NCI-H2196 treated with DMSO at 0.1 percent for 48 hours (cell line): Measurements from ENCODE around the gene BCL2A1.
"Not testable (repeated sequence)": the region's sequence is repeated elsewhere in the genome, so short reads cannot be mapped to it uniquely, and the experiment has no call there.

Source experiments
- DNase-seq: peaks from one replicate; lab custom pipeline; 2025; ENCODE audit not compliant: unreplicated experiment; lab: John Stamatoyannopoulos, UW

Gene BCL2A1

GRCh38 chr15:79960502-79961212, 10.3 kb downstream of the BCL2A1 start:
- DNase-seq: no peak

GRCh38 chr15:79957741-79958140, 13.3 kb downstream of the BCL2A1 start:
- no peak for DNase-seq

- DNase-seq: no peak
Observed at GRCh38 chr15:79956354-79956939, 14.5 kb downstream of the BCL2A1 start.

GRCh38 chr15:79954661-79955060, 16.3 kb downstream of the BCL2A1 start:
- no peak for DNase-seq

- DNase-seq: no peak
Observed at GRCh38 chr15:79953951-79954444, 17.0 kb downstream of the BCL2A1 start.

GRCh38 chr15:79952329-79952728, 18.7 kb downstream of the BCL2A1 start:
- no peak for DNase-seq

GRCh38 chr15:79950247-79950646, 20.7 kb downstream of the BCL2A1 start:
- DNase-seq: no peak

- DNase-seq: no peak
Observed at GRCh38 chr15:79948761-79949160, 22.2 kb downstream of the BCL2A1 start.

- DNase-seq: no peak
Observed at GRCh38 chr15:79948095-79948695, 22.8 kb downstream of the BCL2A1 start.

- DNase-seq: no peak
Observed at GRCh38 chr15:79947009-79947408, 24.0 kb downstream of the BCL2A1 start.

GRCh38 chr15:79944622-79945021, 26.4 kb downstream of the BCL2A1 start:
- no peak for DNase-seq

- DNase-seq: no peak
Observed at GRCh38 chr15:79943820-79944219, 27.2 kb downstream of the BCL2A1 start.

- no peak for DNase-seq
Observed at GRCh38 chr15:79942741-79943481, 28.1 kb downstream of the BCL2A1 start.

- DNase-seq: no peak
Observed at GRCh38 chr15:79939399-79939798, 31.6 kb downstream of the BCL2A1 start.

GRCh38 chr15:79938143-79938542, 32.9 kb downstream of the BCL2A1 start:
- DNase-seq: no peak

GRCh38 chr15:79935556-79936201, 35.3 kb downstream of the BCL2A1 start:
- not testable (repeated sequence) for DNase-seq

GRCh38 chr15:79933231-79933630, 37.8 kb downstream of the BCL2A1 start:
- DNase-seq: no peak

GRCh38 chr15:79932447-79932846, 38.5 kb downstream of the BCL2A1 start:
- no peak for DNase-seq

GRCh38 chr15:79930516-79930915, 40.5 kb downstream of the BCL2A1 start:
- no peak for DNase-seq

- no peak for DNase-seq
Observed at GRCh38 chr15:79929412-79929811, 41.6 kb downstream of the BCL2A1 start.

- not testable (repeated sequence) for DNase-seq
Observed at GRCh38 chr15:79926116-79926515, 44.9 kb downstream of the BCL2A1 start.
